HepG2 (cell line): ENCODE results near the gene TMEM116. TPM values are rescaled to one million over a fixed set of nuclear protein-coding genes. Genes with fewer than 3 reads are reported as not detected.

Experiments
- ARID5B ChIP-seq: IDR thresholded peaks from 2 replicates; pipeline ENCODE4 v1.4.0; 2020; ENCODE audit warnings: mild to moderate bottlenecking, missing genetic modification reagents
- CBFB ChIP-seq: sonication (generic); formaldehyde crosslinking; IDR thresholded peaks from 2 replicates; pipeline ENCODE4 v1.4.0; 2020; ENCODE audit warnings: missing genetic modification reagents
- GATA4 ChIP-seq: sonication (generic); IDR thresholded peaks from 2 replicates; pipeline ENCODE4 v1.6.1; 2016; ENCODE audit warnings: antibody characterized with exemption, low read depth, borderline replicate concordance
- GFI1 ChIP-seq: sonication (generic); formaldehyde crosslinking; IDR thresholded peaks from 2 replicates; pipeline ENCODE4 v1.5.0; 2020; ENCODE audit warnings: missing genetic modification reagents, mild to moderate bottlenecking, borderline replicate concordance
- GMEB2 ChIP-seq: IDR thresholded peaks from 2 replicates; pipeline ENCODE4 v1.6.1; 2016; ENCODE audit warnings: missing biosample characterization, missing genetic modification reagents, low read depth
- KLF13 ChIP-seq: sonication (generic); formaldehyde crosslinking; IDR thresholded peaks from 2 replicates; pipeline ENCODE4 v1.4.0; 2020; ENCODE audit warnings: mild to moderate bottlenecking, missing genetic modification reagents
- MED1 ChIP-seq: sonication (generic); formaldehyde crosslinking; IDR thresholded peaks from 2 replicates; pipeline ENCODE4 v1.4.0; 2020; ENCODE audit warnings: missing genetic modification reagents
- RELA ChIP-seq: sonication (generic); formaldehyde crosslinking; IDR thresholded peaks from 2 replicates; pipeline ENCODE4 v1.4.0; 2020; ENCODE audit warnings: missing genetic modification reagents
- THRA ChIP-seq: sonication (generic); formaldehyde crosslinking; IDR thresholded peaks from 2 replicates; pipeline ENCODE4 v1.4.0; 2020; ENCODE audit warnings: missing genetic modification reagents, borderline replicate concordance
- TRIM22 ChIP-seq: fragments of 450-650 bp; IDR thresholded peaks from 2 replicates; pipeline ENCODE4 v1.6.1; 2017
- ZBTB20 ChIP-seq: sonication (generic); formaldehyde crosslinking; IDR thresholded peaks from 2 replicates; pipeline ENCODE4 v1.8.1; 2023; ENCODE audit warnings: missing genetic modification reagents, low read depth, mild to moderate bottlenecking, borderline replicate concordance
- ZBTB46 ChIP-seq: sonication (generic); formaldehyde crosslinking; IDR thresholded peaks from 2 replicates; pipeline ENCODE4 v1.4.0; 2020; ENCODE audit warnings: mild to moderate bottlenecking, missing genetic modification reagents, borderline replicate concordance
- ZFX ChIP-seq: sonication (generic); formaldehyde crosslinking; IDR thresholded peaks from 2 replicates; pipeline ENCODE4 v1.4.0; 2020; ENCODE audit warnings: mild to moderate bottlenecking, low read depth, missing genetic modification reagents, moderate library complexity
- ZNF12 ChIP-seq: sonication (generic); formaldehyde crosslinking; IDR thresholded peaks from 2 replicates; pipeline ENCODE4 v1.5.0; 2020; ENCODE audit warnings: missing genetic modification reagents
- ZNF274 ChIP-seq: sonication (generic); formaldehyde crosslinking; IDR thresholded peaks from 2 replicates; pipeline ENCODE4 v1.5.1; 2020; ENCODE audit warnings: mild to moderate bottlenecking, missing genetic modification reagents
- ZNF451 ChIP-seq: sonication (generic); formaldehyde crosslinking; IDR thresholded peaks from 2 replicates; pipeline ENCODE4 v1.5.0; 2020; ENCODE audit warnings: mild to moderate bottlenecking, missing genetic modification reagents
- ZNF530 ChIP-seq: sonication (generic); formaldehyde crosslinking; IDR thresholded peaks from 2 replicates; pipeline ENCODE4 v1.5.0; 2020; ENCODE audit warnings: low read depth, mild to moderate bottlenecking, missing genetic modification reagents
- ZNF766 ChIP-seq: sonication (generic); formaldehyde crosslinking; IDR thresholded peaks from 2 replicates; pipeline ENCODE4 v1.5.0; 2020; ENCODE audit warnings: missing genetic modification reagents, borderline replicate concordance
- polyA plus RNA-seq, 8 experiments: library from polyadenylated mRNA; depleted of rRNA in 3 of 8; stranded (reverse) in 7 of 8; unstranded in 1 of 8; fragments of >200 nt; fragmentation: Illumina TruSeq in 4 of 8; extraction: Trizol in 4 of 8; gene quantifications; 2 replicates each; pipeline versions ENCODE4 v1.2.1 to v1.2.3, GENCODE V29; 2011 to 2016; ENCODE audit warnings: low read depth in 4 of 8, missing spikeins in 1 of 8, mixed read lengths in 1 of 8; ENCODE audit not compliant: insufficient read depth in 1 of 8
- total RNA-seq, 5 experiments: library from RNA; depleted of rRNA; stranded (reverse); fragments of >200 nt; fragmentation: Illumina TruSeq; extraction: Trizol; gene quantifications; 2 replicates each; pipeline ENCODE4 v1.2.3, GENCODE V29; 2016; ENCODE audit warnings: low read depth in 1 of 5

The TMEM116 gene
- total and polyA plus RNA-seq, 2 of the 13 experiments (the other 11 are each of a cell fraction or from before 2014, with no cell fraction given), result 14.0 to 17.8 TPM

- TF ChIP-seq TRIM22, result no peak
- no peak for TF ChIP-seq RELA (CRISPR knock-in tag)
- TF ChIP-seq GMEB2 (CRISPR knock-in tag), result no peak
- no peak for TF ChIP-seq ZNF766 (CRISPR knock-in tag)
- TF ChIP-seq ZNF12, result no peak
- peak; percentile 26 for TF ChIP-seq MED1 (CRISPR knock-in tag)
- TF ChIP-seq THRA (CRISPR knock-in tag), result peak; percentile 43
- no peak for TF ChIP-seq ZBTB20 (CRISPR knock-in tag)
- no peak for TF ChIP-seq KLF13
- 0 out of 2 replicates have a peak, but pooled peaks have one; percentile 14 for TF ChIP-seq CBFB (CRISPR knock-in tag)
- TF ChIP-seq ZFX, result peak; percentile 87
- TF ChIP-seq GATA4, result no peak
- no peak for TF ChIP-seq ZNF530
- peak; percentile 47 for TF ChIP-seq ARID5B (CRISPR knock-in tag)
- TF ChIP-seq GFI1 (CRISPR knock-in tag), result no peak
- TF ChIP-seq ZNF451 (CRISPR knock-in tag), result no peak
- peak; percentile 4; the same call in 1 of the 2 replicates for TF ChIP-seq ZNF274 (CRISPR knock-in tag)
- TF ChIP-seq ZBTB46 (CRISPR knock-in tag), result no peak
Observed at GRCh38 chr12:112013601-112014402, 837 bp upstream of the TMEM116 start (continued).
